ENCODE measurements around the gene ICA1L.
"Not testable (repeated sequence)": the region's sequence is repeated elsewhere in the genome, so short reads cannot be mapped to it uniquely, and the experiment has no call there.

Gene ICA1L

DNA sequence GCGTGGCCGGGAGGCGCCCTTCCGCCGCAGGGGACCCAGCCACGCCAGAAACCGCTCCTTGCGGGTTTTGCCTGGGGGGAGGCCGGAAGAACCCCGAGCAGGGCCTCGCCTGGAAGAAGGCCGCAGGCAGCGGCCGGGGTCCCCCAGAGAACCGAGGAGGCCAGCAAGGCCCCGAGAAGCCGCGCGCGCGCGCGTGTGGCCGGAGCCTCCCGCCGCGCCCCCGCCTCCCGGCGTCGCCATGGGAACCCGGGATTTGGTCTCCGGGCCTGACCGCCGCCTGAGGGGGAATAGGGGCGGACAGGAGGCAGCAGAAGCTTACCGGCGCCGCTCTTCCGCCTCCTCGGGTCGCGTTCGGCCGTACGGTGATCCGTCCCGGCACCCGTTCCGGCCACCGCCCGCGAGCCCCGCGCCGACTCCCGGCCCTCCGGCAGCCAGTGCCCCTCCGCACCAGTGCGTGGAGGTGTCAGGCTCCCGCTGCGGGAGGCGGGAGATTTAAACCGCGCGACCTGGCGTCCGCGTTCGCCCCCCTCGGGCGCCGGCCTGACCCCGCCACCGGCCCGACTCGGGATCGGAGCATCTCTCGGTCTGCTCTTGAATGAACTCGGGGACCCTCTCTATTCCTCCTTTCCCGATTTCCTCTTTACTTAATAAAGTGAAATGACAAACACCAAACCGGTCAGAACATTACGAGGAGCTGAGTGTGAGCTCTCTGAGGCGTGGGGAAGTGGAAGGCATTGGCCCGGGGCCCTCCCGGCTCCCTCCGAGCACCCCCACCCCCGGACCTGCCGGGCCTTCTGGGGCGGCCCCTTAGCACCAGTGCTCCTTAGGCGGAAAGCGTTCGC, at the start of gene ICA1L:
TSS of gene ICA1L (minus strand) at position 467 of the 842 bp plus-strand sequence. CDS start 42,757 bp downstream, outside the sequence.
- peak; percentile 54 for DNase-seq

DNA sequence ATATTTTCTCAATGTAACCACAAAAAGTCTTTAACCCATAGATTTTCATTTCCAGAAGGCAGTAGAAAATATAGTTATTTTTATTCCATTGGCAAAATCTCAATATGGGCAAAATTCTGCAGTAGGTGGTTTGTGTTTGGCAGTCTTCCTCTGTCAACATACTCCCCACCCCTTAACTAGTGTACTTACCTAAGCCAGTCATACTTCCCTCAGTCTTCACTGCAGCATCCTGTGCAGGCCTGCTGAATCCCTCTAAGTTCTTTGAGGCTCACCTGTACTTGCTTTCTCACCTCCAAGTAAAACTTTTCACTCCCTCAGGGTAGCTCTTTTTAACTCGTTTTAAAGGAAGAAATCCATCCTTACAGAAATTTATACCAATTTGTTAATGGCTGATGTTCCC, 47.3 kb upstream of the ICA1L start:
- no peak for DNase-seq

DNA sequence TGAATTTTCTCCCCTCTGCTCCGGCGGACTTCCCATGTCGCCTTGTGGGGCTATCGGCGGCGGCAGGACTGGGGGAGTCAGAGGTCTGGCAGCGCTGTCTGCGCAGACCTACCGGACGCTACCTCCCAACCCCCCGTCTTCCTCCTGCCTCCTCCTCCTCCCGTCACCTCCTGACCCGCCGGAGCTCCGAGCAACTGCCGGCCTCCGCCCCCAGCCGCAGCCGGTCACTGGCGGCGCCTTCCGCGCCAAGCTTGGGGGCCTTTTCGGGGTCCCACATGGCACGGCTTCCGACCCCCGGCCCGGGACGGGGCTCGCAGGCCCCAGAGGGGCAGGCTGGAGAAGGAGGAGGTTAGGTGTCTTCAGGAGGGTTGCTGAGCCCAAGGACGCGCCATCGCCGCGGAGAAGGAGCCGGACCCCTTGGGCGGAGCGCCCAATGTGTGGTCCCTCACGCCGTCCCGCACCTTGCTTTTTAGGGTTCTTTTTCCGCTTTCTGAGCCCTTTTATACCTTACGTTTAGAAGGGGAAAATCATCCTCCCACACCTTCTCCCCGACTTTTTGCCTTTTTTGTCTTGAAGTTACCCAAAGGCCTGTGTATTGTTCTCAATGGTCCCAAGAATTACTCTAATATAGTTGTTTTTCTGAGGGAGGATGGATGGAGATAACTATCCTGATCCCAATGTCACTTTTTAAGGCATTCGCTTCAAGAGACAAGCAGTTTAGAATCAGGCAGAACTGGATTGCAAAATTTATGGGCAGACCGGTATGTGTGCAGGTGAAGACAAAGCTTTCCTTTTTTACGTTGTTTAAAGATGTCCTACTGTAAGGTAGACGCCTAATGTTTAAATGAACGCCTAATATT, 41.0 kb upstream of the ICA1L start:
- DNase-seq, result not testable (repeated sequence)

DNA sequence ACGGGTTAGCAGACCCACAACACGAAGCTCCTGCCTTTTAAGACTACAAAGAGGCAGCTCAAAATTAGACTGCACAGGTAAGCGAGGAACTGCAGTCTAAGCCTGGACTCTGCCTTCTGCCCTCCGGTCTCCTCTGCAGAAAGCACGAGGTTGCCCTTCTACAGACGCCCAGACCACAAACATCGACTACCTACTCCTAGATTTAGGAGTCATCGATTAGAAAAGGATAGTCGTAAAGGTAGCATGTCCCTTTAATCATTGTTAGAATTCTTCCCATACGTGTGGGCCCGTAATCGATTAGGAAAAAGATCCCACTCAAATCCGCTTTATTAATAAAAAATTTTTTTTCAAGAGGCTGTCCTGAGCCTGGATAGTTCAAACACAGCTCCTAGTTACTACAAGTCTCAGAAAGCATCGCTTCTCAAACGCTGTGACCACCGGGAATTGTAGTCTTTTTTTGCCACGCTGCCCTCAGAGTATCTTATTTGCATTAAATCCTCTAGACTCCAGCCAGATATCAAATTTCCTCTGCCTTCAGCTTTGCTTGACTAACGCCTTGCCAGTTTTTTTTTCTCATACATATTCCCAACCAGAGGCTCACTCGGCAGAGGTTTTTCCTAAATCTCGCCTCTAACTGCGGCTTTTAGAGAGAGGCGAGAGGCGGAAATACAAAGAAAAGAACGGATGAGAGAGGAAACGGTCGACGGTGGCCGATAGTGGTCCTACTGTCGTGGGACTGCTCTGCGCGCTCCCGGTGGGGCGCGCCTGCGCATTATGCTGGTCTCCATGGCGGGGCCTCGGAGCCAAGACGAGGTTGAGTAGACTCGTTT, 40.2 kb upstream of the ICA1L start, which contains the start of the genes CARF and WDR12:
TSS of gene CARF (plus strand) at position 764 of the 830 bp plus-strand sequence. CDS start 29,628 bp downstream, outside the sequence.
TSS of gene WDR12 (minus strand) at position 162 of the 830 bp plus-strand sequence. CDS start 197 bp downstream, outside the sequence.
- DNase-seq, result peak; percentile 95

DNA sequence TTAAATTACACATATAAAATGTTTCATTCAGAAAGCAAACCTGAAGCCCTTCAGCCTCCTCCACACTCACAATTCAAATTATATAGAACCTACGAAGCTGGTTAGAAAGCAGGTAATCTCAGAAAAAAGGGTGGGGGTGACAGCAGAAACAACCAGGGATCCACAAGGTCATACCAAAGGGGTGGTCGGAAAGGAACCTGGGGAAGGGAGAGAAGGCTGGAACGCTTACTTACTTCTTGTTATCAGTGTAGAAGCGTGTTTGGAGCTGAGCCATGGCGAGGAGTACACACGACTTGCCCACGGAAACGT, 39.6 kb upstream of the ICA1L start:
- DNase-seq, result no peak

DNA sequence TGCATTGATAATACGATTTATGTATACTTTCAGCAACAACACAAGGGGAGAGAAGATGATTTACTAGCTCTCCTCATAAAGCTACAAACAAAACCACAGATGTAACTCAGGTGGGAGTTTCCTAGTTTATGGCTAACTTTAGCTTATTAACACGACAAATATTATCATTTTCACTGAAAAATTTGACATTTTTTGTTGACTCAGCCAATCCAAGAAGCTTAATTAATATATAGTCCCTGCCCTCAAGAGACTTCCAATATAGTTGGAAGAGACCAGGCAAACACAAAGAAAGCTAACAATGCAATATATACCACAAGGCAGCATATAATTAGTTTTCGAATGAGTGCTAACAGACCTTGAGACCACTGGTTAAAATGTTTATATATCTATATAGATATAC, 39.1 kb upstream of the ICA1L start:
- DNase-seq, result no peak

DNA sequence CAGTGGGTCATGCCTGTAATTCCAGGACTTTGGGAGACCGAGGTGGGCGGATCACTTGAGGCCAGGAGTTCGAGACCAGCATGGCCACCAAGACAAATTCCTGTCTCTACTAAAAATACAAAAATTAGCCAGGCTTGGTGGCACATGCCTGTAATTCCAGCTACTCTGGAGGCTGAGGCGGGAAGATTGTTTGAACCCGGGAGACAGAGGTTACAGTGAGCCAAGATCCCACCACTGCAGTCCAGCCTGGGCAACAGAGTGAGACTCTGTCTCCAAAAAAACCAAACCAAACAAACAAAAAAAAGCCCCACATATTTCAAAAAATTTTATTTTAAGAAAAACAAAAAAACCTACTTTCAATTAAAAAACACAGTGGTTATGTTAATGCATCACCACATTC, 38.7 kb upstream of the ICA1L start:
- not testable (repeated sequence) for DNase-seq

DNA sequence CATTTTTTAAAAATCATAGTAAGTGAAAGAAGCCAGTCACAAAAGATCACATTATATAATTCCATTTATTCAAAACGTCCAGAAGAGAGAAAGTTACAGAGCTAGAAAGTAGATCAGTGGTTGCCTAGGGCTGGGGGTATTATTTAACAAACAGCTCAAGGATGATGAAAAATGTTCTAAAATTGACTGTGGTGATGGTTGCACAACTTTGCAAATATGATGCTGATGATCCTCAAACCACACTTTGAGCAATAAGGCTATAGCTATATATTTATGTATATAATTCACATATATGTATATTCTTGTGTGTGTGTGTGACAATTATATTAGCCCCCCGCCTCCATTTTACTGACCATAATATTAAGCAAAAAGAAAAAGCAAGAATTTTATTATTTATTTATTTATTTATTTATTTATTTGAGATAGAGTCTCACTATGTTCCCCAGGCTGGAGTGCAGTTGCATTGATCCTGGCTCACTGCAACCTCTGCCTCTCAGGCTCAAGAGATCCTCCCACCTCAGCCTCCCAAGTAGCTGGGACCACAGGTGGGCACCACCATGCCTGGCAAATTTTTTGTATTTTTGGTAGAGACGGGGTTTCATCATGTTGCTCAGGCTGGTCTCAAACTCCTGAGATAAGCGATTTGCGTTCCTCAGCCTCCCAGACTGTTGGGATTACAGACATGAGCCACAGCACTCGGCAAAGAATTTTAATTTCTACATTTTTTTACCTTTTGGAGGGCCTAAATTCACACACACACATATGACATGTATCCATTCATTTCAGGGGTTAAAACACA, 38.0 kb upstream of the ICA1L start:
- DNase-seq, result no peak

DNA sequence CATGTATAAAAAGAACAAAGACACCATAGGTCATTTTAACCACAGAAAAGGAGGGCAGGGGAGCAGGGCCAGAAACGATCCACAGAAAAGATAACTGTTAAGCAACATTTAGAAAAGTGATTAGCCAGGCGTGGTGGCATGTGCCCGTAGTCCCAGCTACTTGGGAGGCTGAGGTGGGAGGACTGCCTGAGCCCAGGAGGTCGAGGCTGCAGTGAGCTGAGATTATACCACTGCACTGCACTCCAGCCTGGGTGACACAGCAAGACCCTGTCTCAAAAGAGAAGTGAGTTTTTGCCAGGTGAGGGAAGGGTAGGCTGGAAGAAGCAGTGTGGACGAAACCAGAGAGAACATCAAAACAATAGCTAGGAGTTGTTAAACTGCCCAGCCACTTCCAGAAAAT, 36.6 kb upstream of the ICA1L start:
- no peak for DNase-seq

DNA sequence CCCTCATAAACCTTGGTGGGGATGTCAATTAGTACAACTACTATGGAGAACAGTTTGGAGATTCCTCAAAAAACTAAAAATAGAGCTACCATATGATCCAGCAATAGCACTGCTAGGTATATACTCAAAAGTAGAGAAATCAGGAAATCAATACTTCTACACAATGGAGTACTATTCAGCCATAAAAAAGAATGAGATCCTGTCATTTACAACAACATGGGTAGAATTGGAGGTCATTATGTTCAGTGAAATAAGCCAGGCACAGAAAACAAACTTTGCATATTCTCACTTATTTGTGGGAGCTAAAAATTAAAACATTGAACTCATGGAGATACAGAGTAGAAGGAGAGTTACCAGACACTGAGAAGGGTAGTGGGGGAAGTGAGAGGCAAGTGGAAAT, 33.9 kb upstream of the ICA1L start:
- not testable (repeated sequence) for DNase-seq

DNA sequence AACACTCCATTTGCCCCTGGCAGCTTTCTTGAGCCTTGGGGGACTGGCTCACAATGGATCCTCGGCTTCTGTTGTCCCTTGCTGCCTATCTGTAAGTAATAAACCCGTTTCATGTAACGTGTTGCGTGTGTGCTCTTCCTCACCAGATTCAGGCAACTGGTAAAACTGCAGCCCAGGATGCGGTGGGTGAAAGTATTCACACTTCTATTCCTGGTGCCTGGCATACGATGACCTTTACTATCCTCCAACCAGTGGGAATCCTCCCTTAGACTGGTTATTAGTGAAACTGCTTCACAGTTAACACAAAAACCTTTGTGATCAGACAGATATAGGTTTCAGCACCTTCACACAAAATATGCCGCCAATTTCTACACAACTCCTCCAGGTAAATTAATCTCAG, 13.6 kb upstream of the ICA1L start:
- no peak for DNase-seq

DNA sequence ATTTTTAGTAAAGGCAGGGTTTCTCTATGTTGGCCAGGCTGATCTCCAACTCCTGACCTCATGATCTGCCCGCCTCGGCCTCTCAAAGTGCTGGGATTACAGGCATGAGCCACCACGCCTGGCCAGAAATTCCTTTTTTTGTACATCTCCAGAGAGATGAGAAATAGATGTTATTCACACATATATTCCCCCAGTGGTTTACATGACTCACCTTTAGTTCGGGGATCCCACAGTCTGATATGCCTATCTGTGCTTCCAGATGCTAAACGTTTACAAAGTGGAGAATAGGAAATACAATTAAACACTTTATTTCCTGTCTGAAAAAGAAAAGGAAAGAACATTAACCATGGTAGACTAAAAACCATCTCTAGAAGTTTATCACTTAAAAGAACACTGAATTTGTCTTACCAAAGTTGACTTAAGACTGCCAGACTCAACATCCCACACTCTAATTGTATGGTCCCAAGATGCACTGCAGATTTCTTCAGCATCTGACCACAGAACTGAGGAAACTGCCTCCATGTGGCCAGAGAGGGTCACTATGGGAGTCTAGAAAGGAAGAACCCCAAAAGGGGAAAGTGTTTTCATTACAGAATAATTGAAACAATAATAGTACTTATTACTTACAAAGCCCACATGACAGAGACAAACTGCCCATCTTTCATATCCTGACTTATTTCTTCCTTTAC, 12.6 kb upstream of the ICA1L start:
- DNase-seq, result no peak

DNA sequence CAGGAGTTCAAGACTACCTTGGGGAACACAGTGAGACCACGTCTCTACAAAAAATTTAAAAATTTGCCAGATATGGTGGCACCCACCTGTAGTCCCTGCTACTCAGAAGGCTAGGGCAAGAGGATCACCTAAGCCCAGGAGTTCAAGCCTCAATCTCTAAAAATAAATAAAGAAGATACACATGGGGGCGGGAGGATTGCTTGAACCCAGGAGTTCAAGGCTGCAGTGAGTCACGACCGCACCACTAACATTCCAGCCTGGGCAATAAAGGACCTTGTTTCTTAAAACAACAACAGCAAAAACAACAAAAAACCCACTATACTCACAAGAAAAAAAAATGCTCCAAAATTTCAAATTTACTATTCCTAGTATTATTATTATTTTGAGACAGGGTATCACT, 10.0 kb upstream of the ICA1L start:
- DNase-seq, result no peak

DNA sequence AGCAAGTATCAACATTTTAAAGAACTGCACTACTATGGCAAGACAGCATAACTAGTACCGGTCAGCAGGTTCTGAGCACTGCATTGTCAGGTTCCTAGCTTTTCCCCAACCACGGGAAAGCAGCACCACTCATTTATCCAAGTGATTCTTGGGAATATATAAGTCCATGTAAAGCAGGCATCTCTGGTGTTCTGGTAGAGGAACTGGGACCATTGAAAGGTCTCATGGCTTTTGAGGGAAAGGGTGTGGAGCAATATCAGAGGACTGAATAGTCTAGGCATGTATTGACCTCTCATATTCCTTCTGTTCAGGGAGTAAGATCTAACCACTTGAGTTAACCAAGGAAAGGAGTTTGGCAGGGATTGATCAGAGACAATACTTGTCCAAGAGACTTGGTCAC, 6.1 kb upstream of the ICA1L start:
- DNase-seq, result no peak

DNA sequence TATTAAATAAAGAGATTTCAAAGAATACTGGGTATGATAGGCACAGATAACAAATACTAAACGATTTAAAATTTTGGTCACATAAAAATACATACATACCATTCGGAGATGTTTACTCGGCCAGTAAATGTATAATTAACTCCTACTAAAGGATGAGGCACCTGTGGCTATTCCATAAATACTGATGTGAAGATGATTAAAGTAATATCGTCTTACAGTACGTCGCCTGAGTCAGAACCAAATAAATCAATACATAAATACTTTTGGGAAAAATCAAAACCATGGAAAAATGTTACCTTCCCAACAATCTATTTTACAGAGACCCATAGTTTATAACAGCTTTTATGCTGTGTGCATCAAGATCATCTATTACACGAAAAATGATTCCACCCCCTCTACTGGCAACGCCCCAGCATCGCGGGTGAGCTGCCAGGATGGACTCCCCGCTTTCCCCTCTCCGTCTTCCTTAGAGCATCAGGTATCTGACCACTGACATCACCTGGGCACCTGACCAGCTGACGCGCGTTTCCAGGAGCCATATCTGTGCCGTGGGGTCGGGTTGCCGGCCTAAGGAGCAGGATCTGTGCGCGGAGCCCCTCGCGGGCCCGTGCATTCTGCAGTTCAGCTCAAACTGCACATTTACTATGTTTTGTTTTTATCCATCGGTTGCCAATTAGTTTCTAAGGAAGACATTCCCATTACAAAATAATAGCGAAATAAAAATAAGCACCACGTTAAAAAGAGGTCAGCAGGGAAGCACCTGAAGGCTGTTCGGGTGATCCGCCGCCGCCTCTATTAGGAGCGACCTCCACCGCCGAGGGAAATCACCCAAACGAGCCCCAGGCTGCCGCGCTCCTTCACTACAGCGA, 901 bp downstream of the ICA1L start:
- peak; percentile 54 for DNase-seq

DNA sequence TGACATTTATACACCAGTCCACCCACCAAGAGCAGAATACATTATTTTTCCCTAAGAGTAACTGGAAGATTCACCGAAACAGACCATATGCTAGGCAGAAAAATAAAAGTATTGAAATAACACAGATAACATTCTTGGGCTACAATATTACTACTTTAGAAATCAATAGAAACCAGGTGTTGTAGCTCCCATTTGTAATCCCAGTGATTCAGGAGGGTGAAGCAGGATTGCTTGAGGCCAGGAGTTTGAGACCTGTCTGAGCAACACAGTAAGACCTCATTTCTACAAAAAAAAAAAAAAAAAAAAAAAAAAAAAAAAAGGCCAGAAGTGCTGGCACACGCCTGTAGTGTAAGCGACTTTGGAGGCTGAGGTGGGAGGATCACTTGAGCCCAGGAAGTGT, 9.6 kb downstream of the ICA1L start:
- DNase-seq, result no peak

DNA sequence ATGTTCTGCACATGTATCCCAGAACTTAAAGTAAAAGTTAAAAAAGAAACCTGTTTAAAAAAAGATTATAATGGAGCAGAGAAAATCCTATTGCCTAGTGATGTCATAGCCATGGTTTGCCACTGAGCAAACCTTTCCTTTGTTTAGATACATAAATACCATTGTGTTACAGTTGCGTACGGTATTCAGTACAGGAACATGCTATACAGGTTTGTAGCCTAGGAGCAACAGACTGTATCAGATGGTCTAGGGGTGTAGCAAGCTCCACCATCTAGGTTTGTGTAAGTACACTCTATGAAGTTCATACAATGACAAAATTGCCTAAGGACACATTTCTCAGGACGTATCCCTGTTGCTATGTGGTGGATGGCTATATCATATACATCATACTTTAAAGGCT, 13.0 kb downstream of the ICA1L start:
- no peak for DNase-seq

DNA sequence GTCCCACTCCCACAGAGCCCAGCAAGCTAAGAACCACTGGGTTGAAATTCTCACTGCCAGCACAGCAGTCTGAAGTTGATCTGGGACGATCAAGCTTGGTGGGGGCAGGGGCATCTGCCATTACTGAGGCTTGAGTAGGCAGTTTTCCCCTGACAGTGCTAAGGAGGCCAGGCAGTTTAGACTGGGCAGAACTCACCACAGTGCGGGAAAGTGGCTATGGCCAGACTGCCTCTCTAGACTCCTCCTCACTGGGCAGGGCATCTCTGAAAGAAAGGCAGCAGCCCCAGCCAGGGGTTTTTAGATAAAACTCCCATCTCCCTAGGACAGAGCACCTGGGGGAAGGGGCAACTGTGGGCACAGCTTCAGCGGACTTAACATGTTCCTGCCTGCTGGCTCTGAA, 22.2 kb downstream of the ICA1L start:
- DNase-seq, result not testable (repeated sequence)

DNA sequence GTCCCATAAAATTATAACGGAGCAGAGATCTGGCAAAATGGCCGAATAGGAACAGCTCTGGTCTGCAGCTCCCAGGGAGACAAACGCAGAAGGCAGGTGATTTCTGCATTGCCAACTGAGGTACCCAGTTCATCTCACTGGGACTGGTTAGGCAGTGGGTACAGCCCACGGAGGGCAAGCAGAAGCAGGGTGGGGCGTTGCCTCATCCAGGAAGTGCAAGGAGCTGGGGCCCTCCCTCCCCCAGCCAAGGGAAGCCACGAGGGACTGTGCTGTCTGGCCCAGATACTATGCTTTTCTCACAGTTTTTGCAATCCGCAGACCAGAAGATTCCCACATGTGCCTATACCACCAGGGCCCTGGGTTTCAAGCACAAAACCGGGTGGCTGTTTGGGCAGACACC, 22.8 kb downstream of the ICA1L start:
- DNase-seq, result peak; percentile 53
